IMR-90 (cell line): ENCODE results near the gene CEP72. TPM values are rescaled to one million over a fixed set of nuclear protein-coding genes. Genes with fewer than 3 reads are reported as not detected.

Source experiments
- ATAC-seq: fragments of 200-7000 bp; cut with Tn5 transposase; 2 replicates; pipeline ENCODE4 v1.9.1; 2020; ENCODE audit warnings: low read depth, mild to moderate bottlenecking, moderate library complexity
- BruUV-seq: library from RNA; stranded (reverse); fragments of 400-500 nt; replicated peaks from 2 replicates; lab custom pipeline; 2021; lab: Mats Ljungman, UMichigan
- CTCF ChIA-PET: fragments of 300-600 bp; formaldehyde crosslinking; extraction: SDS; loops from one replicate; lab custom pipeline; 2021; ENCODE audit warnings: antibody characterized with exemption; lab: Yijun Ruan, JAX
- POLR2A ChIA-PET: fragments of 300-600 bp; sonication (Branson Sonifier 250); formaldehyde crosslinking; loops from one replicate; lab custom pipeline; 2022; ENCODE audit warnings: antibody characterized with exemption; ENCODE audit not compliant: unreplicated experiment; lab: Charles Lee
- DNase-seq: peaks from one replicate; pipeline ENCODE4 v3.0.0; 2013
- H2AFZ ChIP-seq: replicated peaks from 2 replicates; pipeline ENCODE3; 2013; ENCODE audit warnings: low read length, mild to moderate bottlenecking; ENCODE audit not compliant: poor library complexity
- H2AK5ac ChIP-seq: 2 replicates; pipeline ENCODE4 v1.6.1; 2013; ENCODE audit warnings: low read depth, low read length, inconsistent platforms
- H2AK9ac ChIP-seq: replicated peaks from 2 replicates; pipeline ENCODE3; 2013; ENCODE audit warnings: mild to moderate bottlenecking, low read depth, low read length, moderate library complexity; ENCODE audit not compliant: poor library complexity
- H2BK120ac ChIP-seq: 2 replicates; pipeline ENCODE4 v1.6.1; 2013; ENCODE audit warnings: low read depth, low read length, inconsistent platforms
- H2BK15ac ChIP-seq: 3 replicates; pipeline ENCODE4 v1.6.1; 2013; ENCODE audit warnings: low read depth, low read length, inconsistent platforms
- H2BK20ac ChIP-seq: 2 replicates; pipeline ENCODE4 v1.6.1; 2013; ENCODE audit warnings: low read depth, mild to moderate bottlenecking, inconsistent platforms, low read length, moderate library complexity
- H2BK5ac ChIP-seq: 2 replicates; pipeline ENCODE4 v1.6.1; 2013; ENCODE audit warnings: mild to moderate bottlenecking, low read depth, low read length, inconsistent platforms; ENCODE audit not compliant: poor library complexity, severe bottlenecking
- H3K14ac ChIP-seq: replicated peaks from 2 replicates; pipeline ENCODE4 v1.6.1; 2013; ENCODE audit warnings: low read depth, low read length, inconsistent platforms
- H3K18ac ChIP-seq: 2 replicates; pipeline ENCODE4 v1.6.1; 2013; ENCODE audit warnings: low read depth, low read length, control low read depth
- H3K23ac ChIP-seq: 2 replicates; pipeline ENCODE4 v1.6.1; 2013; ENCODE audit warnings: low read depth, low read length, inconsistent platforms
- H3K27ac ChIP-seq: 2 replicates; pipeline ENCODE4 v1.5.1; 2013; ENCODE audit warnings: mild to moderate bottlenecking, control low read depth, low read length; ENCODE audit not compliant: insufficient read depth
- H3K27me3 ChIP-seq: 2 replicates; pipeline ENCODE4 v1.6.1; 2013; ENCODE audit warnings: low read length; ENCODE audit not compliant: control insufficient read depth, insufficient read depth
- H3K36me3 ChIP-seq: 2 replicates; pipeline ENCODE4 v1.6.1; 2013; ENCODE audit warnings: low read length, mixed read lengths; ENCODE audit not compliant: control insufficient read depth, insufficient read depth
- H3K4ac ChIP-seq: 2 replicates; pipeline ENCODE4 v1.6.1; 2013; ENCODE audit warnings: low read depth, low read length, inconsistent platforms
- H3K4me1 ChIP-seq: 2 replicates; pipeline ENCODE4 v1.6.1; 2013; ENCODE audit warnings: low read length, mixed read lengths; ENCODE audit not compliant: control insufficient read depth, insufficient read depth
- H3K4me2 ChIP-seq: 2 replicates; pipeline ENCODE4 v1.6.1; 2013; ENCODE audit warnings: low read depth, mild to moderate bottlenecking, control low read depth, low read length, moderate library complexity
- H3K4me3 ChIP-seq: 2 replicates; pipeline ENCODE4 v1.5.1; 2013; ENCODE audit warnings: low read depth, mild to moderate bottlenecking, control low read depth, low read length, moderate library complexity; ENCODE audit not compliant: insufficient read depth
- H3K56ac ChIP-seq: 2 replicates; pipeline ENCODE4 v1.6.1; 2013; ENCODE audit warnings: low read length, inconsistent platforms; ENCODE audit not compliant: insufficient read depth; ENCODE audit errors: extremely low read depth
- H3K79me1 ChIP-seq, 2 experiments: 2 replicates each; pipeline ENCODE4 v1.6.1; 2013; ENCODE audit warnings: low read length in 2 of 2, inconsistent platforms in 1 of 2, low read depth in 1 of 2
- H3K9ac ChIP-seq: 2 replicates; pipeline ENCODE4 v1.6.1; 2013; ENCODE audit warnings: low read depth, low read length, control low read depth
- H3K9me1 ChIP-seq: 2 replicates; pipeline ENCODE4 v1.6.1; 2013; ENCODE audit warnings: low read length, inconsistent platforms; ENCODE audit not compliant: insufficient read depth
- H3K9me3 ChIP-seq: 2 replicates; pipeline ENCODE4 v1.6.1; 2013; ENCODE audit warnings: low read length; ENCODE audit not compliant: control insufficient read depth, insufficient read depth
- H4K20me1 ChIP-seq: 2 replicates; pipeline ENCODE4 v1.6.1; 2013; ENCODE audit warnings: low read length, inconsistent platforms; ENCODE audit not compliant: insufficient read depth
- H4K5ac ChIP-seq: 2 replicates; pipeline ENCODE4 v1.6.1; 2013; ENCODE audit warnings: mild to moderate bottlenecking, low read depth, low read length, control low read depth
- H4K8ac ChIP-seq, 2 experiments: 2 replicates each; pipeline ENCODE4 v1.6.1; 2013; ENCODE audit warnings: low read depth in 2 of 2, low read length in 2 of 2, control low read depth in 1 of 2, inconsistent platforms in 1 of 2
- H4K91ac ChIP-seq: 2 replicates; pipeline ENCODE4 v1.6.1; 2013; ENCODE audit warnings: low read depth, low read length, inconsistent platforms; ENCODE audit not compliant: insufficient read depth
- CEBPB ChIP-seq: IDR thresholded peaks from 2 replicates; pipeline ENCODE4 v1.6.1; 2012; ENCODE audit warnings: low read depth, low read length, improper control_type of control experiment
- CHD1 ChIP-seq: IDR thresholded peaks from 2 replicates; pipeline ENCODE4 v1.6.1; 2012; ENCODE audit warnings: low read depth, low read length, improper control_type of control experiment
- FOS ChIP-seq: fragments of 150-350 bp; IDR thresholded peaks from 2 replicates; pipeline ENCODE4 v1.6.1; 2016; ENCODE audit warnings: low read depth, low read length
- MXI1 ChIP-seq: IDR thresholded peaks from 2 replicates; pipeline ENCODE4 v1.6.1; 2012; ENCODE audit warnings: low read depth, mild to moderate bottlenecking, low read length, moderate library complexity, borderline replicate concordance
- NFE2L2 ChIP-seq: fragments of 150-350 bp; IDR thresholded peaks from 2 replicates; pipeline ENCODE4 v1.6.1; 2016; ENCODE audit warnings: low read depth, mild to moderate bottlenecking, low read length
- POLR2A ChIP-seq: IDR thresholded peaks from 2 replicates; pipeline ENCODE4 v1.6.1; 2012; ENCODE audit warnings: mild to moderate bottlenecking, low read depth, low read length
- RAD21 ChIP-seq: IDR thresholded peaks from 2 replicates; pipeline ENCODE4 v1.6.1; 2012; ENCODE audit warnings: low read length, improper control_type of control experiment
- RCOR1 ChIP-seq: IDR thresholded peaks from 2 replicates; pipeline ENCODE4 v1.6.1; 2012; ENCODE audit warnings: mild to moderate bottlenecking, low read length, improper control_type of control experiment; ENCODE audit not compliant: insufficient replicate concordance
- RFX5 ChIP-seq: IDR thresholded peaks from 2 replicates; pipeline ENCODE4 v1.8.0; 2012; ENCODE audit warnings: low read depth, mild to moderate bottlenecking, low read length, moderate library complexity
- SMC3 ChIP-seq: fragments of 150-350 bp; IDR thresholded peaks from 2 replicates; pipeline ENCODE4 v1.6.1; 2016; ENCODE audit warnings: low read depth, mild to moderate bottlenecking, antibody characterized with exemption, low read length, moderate library complexity
- WGBS, 2 experiments: methylation state at CpG; one replicate each; pipeline versions ENCODE4 v1.1.5 to v1.1.7; 2013; ENCODE audit warnings: missing lambda C conversion rate in 2 of 2; ENCODE audit not compliant: insufficient read length in 1 of 2; ENCODE audit errors: extremely low coverage in 2 of 2; 5-methylcytosine and 5-hydroxymethylcytosine counted together
- dilution Hi-C: fragments of 300-500 bp; cut with HindIII; formaldehyde crosslinking; loops from one replicate; pipeline ENCODE4 v1.14.3; 2018; ENCODE audit warnings: low sequenced_read_pairs; ENCODE audit not compliant: unreplicated experiment
- in situ Hi-C: fragments of 300-500 bp; cut with MboI; formaldehyde crosslinking; loops from 3 replicates; pipeline ENCODE4 v1.14.3; 2019; ENCODE audit warnings: low sequenced_read_pairs, inconsistent platforms, mixed read lengths
- intact Hi-C: fragments of 100-400 bp; cut with micrococcal nuclease; formaldehyde crosslinking; loops from 2 replicates; pipeline ENCODE4 v1.10.0; 2022
- polyA plus RNA-seq, 3 experiments: library from polyadenylated mRNA; depleted of rRNA; stranded (reverse); fragments of >200 nt; gene quantifications; 2 replicates each; pipeline ENCODE4 v1.2.3, GENCODE V29; 2012; ENCODE audit warnings: low replicate concordance in 1 of 3
- total RNA-seq: library from RNA; depleted of rRNA; stranded (reverse); fragments of >200 nt; gene quantifications from 2 replicates; pipeline ENCODE4 v1.2.3, GENCODE V29; 2012
- TF ChIP-seq, protein P1 (sequence below): fragments of 150-350 bp; IDR thresholded peaks from 2 replicates; pipeline ENCODE4 v1.6.1; 2017; ENCODE audit warnings: mild to moderate bottlenecking, antibody characterized with exemption, low read length, low read depth
- TF ChIP-seq, protein P2 (sequence below): conservative IDR thresholded peaks from 2 replicates; pipeline ENCODE4 v1.5.1; 2012; ENCODE audit warnings: mild to moderate bottlenecking, low read depth, low read length, improper control_type of control experiment

Gene CEP72
- total and polyA plus RNA-seq, 2 of the 4 experiments (the other 2 are of a cell fraction): 2.9 to 4.3 TPM

DNA sequence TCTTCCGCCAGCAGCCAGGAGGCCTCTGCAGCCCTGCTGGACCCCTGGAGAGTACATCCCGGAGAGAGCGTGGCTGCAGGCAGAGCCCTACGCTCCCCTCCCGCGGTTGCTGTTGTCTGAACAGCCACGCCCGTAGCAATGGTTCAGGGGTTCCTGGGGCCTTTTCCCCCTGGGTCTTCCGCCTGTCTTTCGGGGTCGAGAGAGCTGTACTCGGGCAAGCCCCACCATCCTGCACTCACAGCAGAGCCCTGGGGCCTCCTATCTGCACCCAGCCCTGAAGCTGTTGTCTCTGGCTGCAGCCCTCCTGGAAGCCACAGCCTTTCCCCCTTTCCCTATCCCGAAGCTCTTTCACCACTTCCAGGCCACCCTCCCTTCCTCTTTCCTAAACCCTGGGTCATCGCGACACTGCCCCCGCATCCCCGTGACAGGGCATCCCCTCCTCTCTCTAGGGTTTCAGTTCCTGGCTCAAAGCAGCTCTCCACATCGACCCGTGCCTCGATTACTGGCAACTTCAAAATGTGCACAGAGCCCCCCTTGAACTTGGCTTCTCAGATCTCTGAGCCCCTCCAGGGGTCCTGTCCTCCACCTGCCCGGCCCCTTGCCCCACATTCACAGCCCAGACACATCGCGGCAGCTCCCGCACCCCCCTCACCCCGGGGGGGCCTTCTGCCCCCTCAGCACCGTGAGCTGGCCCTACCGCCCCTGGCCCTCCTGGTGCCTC lies 43.9 kb upstream of the CEP72 start:
- Histone ChIP-seq H3K36me3 (no peaks in the 10 kb centered on the region), H2AK9ac (no peak overlapping the region), H3K56ac (no peak overlapping the region), H2BK20ac (no peak overlapping the region), H3K27ac (no peak overlapping the region), H3K27me3 (peaks cover 48% of the 10 kb centered on the region), H3K9ac (no peak overlapping the region), H2BK15ac (no peak overlapping the region), H4K20me1 (no peaks in the 10 kb centered on the region), H3K18ac (no peak overlapping the region), H2AK5ac (no peak overlapping the region), H4K8ac (no peak overlapping the region), H3K4me3 (no peak overlapping the region), H3K4me2 (no peak overlapping the region), H2BK5ac (no peak overlapping the region), H3K79me1 (no peaks in the 10 kb centered on the region), H2BK120ac (no peak overlapping the region), H3K9me3 (peaks cover 5% of the 10 kb centered on the region; the same call in 1 of the 2 replicates), H3K23ac (no peak overlapping the region), H4K91ac (no peak overlapping the region), H3K9me1 (no peaks in the 10 kb centered on the region), H3K4me1 (no peaks in the 10 kb centered on the region; the same call in 1 of the 2 replicates), H4K5ac (no peak overlapping the region), H3K4ac (no peak overlapping the region), H2AFZ (no peak overlapping the region), H3K14ac (no peak overlapping the region)
- TF ChIP-seq NFE2L2 (no peak), RAD21 (no peak), RFX5 (no peak), CHD1 (no peak), SMC3 (no peak), RCOR1 (no peak), MXI1 (no peak), CEBPB (no peak), FOS (no peak), POLR2A (no peak)
- TF ChIP-seq, protein P1, sequence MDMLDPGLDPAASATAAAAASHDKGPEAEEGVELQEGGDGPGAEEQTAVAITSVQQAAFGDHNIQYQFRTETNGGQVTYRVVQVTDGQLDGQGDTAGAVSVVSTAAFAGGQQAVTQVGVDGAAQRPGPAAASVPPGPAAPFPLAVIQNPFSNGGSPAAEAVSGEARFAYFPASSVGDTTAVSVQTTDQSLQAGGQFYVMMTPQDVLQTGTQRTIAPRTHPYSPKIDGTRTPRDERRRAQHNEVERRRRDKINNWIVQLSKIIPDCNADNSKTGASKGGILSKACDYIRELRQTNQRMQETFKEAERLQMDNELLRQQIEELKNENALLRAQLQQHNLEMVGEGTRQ: no peak
- TF ChIP-seq, protein P2, sequence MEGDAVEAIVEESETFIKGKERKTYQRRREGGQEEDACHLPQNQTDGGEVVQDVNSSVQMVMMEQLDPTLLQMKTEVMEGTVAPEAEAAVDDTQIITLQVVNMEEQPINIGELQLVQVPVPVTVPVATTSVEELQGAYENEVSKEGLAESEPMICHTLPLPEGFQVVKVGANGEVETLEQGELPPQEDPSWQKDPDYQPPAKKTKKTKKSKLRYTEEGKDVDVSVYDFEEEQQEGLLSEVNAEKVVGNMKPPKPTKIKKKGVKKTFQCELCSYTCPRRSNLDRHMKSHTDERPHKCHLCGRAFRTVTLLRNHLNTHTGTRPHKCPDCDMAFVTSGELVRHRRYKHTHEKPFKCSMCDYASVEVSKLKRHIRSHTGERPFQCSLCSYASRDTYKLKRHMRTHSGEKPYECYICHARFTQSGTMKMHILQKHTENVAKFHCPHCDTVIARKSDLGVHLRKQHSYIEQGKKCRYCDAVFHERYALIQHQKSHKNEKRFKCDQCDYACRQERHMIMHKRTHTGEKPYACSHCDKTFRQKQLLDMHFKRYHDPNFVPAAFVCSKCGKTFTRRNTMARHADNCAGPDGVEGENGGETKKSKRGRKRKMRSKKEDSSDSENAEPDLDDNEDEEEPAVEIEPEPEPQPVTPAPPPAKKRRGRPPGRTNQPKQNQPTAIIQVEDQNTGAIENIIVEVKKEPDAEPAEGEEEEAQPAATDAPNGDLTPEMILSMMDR: no peak
- dilution Hi-C loops (no loop called here), intact Hi-C loops (no loop called here), in situ Hi-C loops (no loop called here)
- no peak for DNase-seq
- CTCF ChIA-PET: no interaction called here
- no TSS peak for BruUV-seq
- POLR2A ChIA-PET: no interaction called here
- no peak for ATAC-seq
- WGBS, 2 experiments: 70% methylated on average over 18 of the region's 27 CpGs; no CpG with 5 or more reads in 1 of the 2 experiments
